NCI-H345 (cell line): ENCODE data around the gene SPAG8.

Source experiments
- DNase-seq: peaks from one replicate; lab custom pipeline; 2025; lab: John Stamatoyannopoulos, UW

The SPAG8 gene

GRCh38 chr9:35812025-35812602, at the start of gene SPAG8:
Gene SPAG8, minus strand, starts transcription at chr9:35812262. Its CDS starts 115 bp downstream, at chr9:35812147.
- peak; percentile 98 for DNase-seq

- no peak for DNase-seq
Observed at GRCh38 chr9:35861161-35861897, 49.3 kb upstream of the SPAG8 start.

DNA sequence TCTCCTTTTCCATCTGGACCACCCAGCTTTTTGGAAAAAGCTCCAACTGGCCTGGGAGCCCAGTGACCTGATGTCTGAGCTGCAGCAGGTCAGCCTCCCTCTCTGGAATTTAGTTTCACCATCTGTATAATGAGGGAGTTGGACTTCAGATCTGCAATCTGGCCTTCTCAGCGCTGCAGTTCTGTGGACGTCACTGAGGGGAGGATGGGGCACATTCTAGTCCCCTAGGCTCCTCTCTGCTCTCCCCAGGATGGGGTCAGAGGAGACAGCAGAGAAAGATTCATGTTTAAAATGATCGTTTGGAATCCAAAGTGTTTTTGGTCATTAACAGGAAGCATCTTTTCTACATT, 47.9 kb upstream of the SPAG8 start:
- DNase-seq: no peak

DNA sequence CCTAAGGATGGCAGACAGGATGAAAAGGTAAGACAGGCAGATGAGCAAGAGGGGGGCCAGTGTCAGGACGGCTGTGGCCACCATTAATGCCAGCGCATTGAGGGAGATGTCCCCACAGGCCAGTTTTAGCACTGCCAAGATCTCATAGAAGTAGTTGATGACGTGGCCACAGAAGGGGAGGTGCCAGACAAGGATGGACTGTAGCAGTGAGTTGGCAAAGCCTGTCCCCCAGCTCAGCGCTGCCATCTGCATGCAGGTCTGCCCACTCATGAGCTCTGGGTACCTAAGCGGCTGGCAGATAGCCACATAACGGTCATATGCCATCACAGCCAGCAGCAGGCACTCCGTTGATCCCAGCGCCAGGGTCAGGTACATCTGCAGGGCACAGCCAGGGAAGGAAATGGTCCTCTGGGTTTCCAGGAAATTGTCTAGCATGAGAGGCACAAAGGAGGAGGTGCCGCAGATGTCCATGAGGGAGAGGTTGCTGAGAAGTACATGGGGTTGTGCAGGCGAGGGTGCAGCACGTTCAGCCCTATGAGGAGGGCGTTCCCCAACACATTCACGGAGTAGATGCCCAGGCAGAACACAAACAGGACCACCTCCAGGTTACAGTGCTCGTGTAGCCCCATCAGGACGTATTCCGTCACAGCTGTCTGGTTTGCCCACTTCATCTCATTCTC, 47.4 kb upstream of the SPAG8 start:
- DNase-seq: no peak

GRCh38 chr9:35858458-35858857, 46.4 kb upstream of the SPAG8 start:
- DNase-seq: no peak

DNA sequence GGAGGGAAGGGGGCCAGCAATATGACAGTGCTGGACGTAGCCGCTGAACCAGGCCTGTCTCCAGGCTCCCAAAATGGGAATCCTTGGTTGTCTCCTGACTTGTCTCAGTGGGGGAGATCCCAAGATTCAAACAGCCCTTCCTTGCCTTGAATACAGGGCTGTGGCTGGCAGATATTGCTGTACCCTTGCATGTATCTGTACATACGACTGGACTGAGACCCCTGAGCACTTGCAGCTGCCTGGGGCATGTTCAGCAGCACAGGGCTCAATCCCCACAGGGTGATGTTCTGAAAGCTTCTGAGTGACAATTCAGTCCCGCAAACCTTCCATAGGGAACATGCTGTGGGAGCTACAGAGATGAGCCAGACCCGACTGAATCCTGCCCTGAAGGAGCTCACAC, 44.8 kb upstream of the SPAG8 start:
- DNase-seq: no peak

DNA sequence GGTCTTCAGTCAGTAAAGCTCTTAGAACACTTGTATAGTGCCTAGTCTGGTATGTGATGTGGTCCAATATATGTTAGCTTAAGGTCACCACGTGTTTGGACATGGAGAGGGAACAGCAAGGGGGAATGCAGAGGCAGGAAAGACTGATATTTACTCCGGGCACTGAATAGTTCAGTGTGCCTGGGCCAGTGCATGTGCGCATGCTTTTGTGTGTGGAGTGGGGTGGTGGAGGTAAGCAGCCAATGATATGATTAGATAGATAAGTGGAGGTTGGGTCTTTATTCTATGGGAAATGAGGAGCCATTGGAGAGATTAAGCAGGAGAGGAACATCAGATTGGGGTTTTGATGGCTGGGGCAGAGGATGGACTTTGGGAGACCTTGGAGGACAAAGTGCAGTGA, 44.1 kb upstream of the SPAG8 start:
- DNase-seq: no peak

GRCh38 chr9:35854091-35854762, 42.2 kb upstream of the SPAG8 start:
- no peak for DNase-seq

GRCh38 chr9:35852876-35853865, 41.1 kb upstream of the SPAG8 start:
- DNase-seq: no peak

DNA sequence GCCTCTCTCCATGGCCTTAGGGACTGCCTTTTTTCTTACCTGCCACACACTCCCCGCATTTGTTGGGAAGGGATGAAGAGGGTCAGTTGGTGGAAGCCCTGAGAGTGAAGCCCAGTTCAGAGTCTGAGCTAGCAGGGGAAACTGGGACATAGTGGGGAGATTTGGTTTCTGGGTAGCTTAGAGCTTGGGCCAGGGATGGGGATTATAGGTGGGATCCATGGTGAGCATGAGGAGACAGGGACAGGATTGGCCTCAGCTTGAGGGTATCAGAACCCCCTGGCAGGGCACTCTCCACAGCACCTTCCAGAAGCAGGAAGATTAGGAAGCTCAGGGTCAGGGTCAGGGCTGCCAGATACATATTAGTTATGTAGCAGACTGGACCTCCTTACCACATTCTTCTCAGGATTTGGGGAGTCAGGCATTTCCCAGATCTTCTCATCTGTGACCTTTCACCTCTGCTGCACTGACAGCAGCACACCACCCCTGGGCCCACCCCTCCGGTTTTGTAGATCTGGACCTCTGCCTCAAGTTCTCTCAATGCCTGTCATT, 40.3 kb upstream of the SPAG8 start:
- no peak for DNase-seq

GRCh38 chr9:35847792-35848572, 35.9 kb upstream of the SPAG8 start:
- no peak for DNase-seq

GRCh38 chr9:35845824-35846771, 34.0 kb upstream of the SPAG8 start:
- DNase-seq: no peak

DNA sequence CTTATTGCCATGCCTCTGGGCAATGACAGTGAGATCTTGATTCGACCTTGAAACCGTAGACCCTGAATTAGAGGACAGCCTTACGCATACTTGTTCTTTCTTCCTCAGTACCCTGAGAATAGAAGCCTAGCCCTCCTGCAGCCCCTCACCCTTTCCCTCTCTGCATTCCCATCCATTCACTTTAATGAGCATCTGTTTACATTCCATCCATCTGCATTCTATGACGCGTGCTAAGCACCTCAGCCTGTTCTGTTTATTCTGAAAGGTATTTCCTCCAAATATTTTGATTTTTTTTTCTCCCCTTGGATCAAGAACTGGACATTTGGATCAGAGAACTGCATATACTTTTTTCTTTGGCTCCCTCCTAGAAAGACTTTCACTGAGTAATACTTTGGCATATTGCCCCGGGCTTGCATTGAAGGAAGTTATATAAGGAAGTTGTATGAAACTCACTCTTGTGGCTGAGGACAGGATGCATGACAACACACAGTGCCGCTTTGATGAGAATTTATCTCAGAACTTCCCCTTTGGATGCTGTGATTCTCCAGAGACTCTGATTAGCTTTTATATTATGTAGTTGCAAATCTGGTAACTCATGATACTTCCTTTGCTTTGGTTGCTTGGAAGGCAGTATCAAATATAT, 32.7 kb upstream of the SPAG8 start:
- DNase-seq: no peak

DNA sequence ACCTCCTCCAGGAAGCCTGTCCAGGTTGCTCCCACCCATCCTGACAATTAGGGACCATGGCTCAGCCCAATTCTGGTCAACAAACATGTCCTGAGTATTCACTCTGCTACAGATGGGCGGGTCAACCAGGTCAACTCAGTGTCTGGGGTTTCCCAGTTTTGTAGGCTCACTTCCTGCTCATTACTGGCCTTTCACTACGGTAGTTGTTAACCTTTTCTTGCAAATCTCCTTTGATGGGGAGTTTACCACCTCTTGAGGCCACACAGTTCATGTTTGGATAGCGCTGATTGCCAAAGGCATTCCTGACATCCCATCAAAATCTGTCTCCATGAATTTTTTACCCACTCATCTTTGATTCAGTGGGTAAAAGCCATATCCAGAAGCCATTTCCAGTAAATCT, 30.7 kb upstream of the SPAG8 start:
- no peak for DNase-seq

- DNase-seq: no peak
Observed at GRCh38 chr9:35842020-35842745, 30.1 kb upstream of the SPAG8 start.

GRCh38 chr9:35841645-35841900, 29.5 kb upstream of the SPAG8 start:
- no peak for DNase-seq

DNA sequence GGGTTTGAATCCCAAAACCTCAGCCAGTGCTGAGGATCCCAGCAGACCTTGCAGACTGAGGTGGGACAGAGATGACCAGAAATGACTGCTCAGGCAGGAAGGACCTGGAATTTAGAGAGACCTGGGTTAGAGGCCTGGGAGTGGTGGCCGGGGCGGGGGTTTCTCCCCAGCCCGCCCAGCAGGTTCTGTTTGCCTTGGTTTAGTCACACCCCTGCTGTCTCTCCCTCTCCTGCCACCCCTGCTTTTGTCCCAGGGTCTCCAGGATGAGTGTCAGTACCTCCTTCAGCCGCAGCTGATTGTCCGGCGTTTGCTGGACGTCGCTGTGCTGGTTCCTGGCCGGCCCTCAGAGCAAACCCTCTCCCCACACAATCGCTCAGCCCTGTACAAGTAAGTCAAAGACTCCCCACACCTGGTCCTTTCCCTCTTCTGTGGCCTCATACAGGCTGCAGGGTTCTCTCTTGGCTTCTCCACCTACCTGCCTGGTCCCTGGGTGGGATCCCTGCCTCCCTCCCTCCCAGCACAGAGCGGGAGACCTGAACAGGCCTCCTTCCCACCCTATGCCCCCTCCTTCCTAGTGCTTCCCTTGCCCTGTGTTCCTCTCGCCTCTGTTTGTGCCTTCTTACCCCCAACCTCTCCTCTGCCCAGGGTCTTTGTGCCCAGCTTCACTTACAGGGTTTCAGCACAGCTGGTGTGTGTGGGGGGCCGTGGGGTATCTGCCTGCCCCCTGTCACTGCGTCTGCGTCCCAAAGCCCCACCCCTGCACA, 29.0 kb upstream of the SPAG8 start:
- no peak for DNase-seq

DNA sequence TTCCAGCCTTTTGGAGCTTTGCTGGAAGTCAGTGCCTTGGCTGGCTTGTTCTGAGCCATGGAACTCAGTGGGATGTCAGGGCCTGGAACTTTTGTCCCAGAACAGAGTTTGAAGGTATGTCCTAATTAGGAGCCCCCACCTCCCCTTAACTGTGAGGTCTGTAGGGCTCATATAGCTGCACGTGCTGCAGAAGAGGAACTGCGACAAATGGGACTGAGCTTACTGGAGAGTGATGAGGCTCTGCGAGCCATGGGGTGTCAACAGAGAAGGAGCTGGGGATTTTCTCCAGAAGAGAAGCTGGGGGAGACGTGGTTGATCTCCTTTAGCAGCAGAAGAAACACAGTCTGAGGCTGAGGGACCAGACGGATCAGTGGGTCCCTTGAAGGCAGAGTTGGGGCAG, 27.9 kb upstream of the SPAG8 start:
- DNase-seq: no peak
